Neural progenitor cell (in vitro differentiated cells): ENCODE results near the gene LRRC8E.

ENCODE experiments used
- CTCF ChIP-seq: fragments of 200-600 bp; sonication (generic); IDR thresholded peaks from 2 replicates; pipeline ENCODE4 v1.5.1; 2017; ENCODE audit warnings: antibody characterized with exemption, mild to moderate bottlenecking
- EZH2phosphoT487 ChIP-seq: fragments of 200-600 bp; sonication (generic); IDR thresholded peaks from 2 replicates; pipeline ENCODE4 v1.6.1; 2017; ENCODE audit warnings: antibody characterized with exemption

- TF ChIP-seq CTCF (no peak), EZH2phosphoT487 (no peak)
Observed at GRCh38 chr19:7910321-7911161, 22.2 kb downstream of the LRRC8E start.
